Measurements from ENCODE around the gene TGFB1.

The TGFB1 gene

DNA sequence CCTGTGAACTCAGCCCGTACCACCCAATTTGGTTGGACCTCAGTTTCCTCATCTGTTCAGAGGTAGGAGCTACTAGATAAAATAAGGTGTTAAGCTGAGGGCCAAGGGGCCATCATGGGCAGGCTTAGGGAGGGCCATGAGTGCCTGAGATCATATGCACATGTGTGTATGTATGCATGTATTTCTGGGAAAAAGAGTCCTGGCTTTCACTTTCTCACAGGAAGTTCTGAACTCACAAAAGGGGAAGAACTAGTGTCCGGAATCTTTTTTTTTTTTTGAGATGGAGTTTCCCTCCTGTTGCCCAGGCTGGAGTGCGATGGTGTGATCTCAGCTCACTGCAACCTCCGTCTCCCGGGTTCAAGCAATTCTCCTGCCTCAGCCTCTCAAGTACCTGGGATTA, 18.9 kb downstream of the TGFB1 start:
- no peak for DNase-seq (ENCODE audit: insufficient read length)
- FAIRE-seq: peak; percentile 24
- TF ChIP-seq TAF1 (IDR thresholded peaks at IDR 0.05; ENCODE audit: borderline replicate concordance, low read depth, low read length): no peak
- no peak for TF ChIP-seq POLR2A (IDR thresholded peaks at IDR 0.05; ENCODE audit: low read depth, low read length)
- TF ChIP-seq POLR2AphosphoS5 (IDR thresholded peaks at IDR 0.05; ENCODE audit: low read depth, low read length): no peak

DNA sequence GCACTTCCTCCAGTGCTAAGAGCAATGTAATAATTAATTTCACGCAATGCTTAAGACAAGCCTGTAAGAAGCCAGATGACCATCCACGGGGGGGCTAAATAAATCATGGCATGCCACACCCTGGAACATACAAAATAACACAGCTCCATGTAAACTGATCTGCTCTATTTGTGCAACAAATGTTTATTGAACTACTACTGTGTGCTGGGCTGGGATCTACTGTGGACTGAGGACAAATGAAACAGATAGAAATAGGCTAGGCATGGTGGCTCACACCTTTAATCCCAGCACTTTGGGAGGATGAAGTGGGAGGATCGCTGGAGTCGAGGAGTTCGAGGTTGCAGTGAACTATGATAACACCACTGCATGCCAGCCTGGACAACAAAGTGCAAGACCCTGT, 21.3 kb downstream of the TGFB1 start:
- FAIRE-seq (no peak), DNase-seq (ENCODE audit: insufficient read length) (no peak)
- no peak for TF ChIP-seq POLR2AphosphoS5 (IDR thresholded peaks at IDR 0.05; ENCODE audit: low read depth, low read length)
- TF ChIP-seq TAF1 (IDR thresholded peaks at IDR 0.05; ENCODE audit: borderline replicate concordance, low read depth, low read length): no peak
- TF ChIP-seq POLR2A (IDR thresholded peaks at IDR 0.05; ENCODE audit: low read depth, low read length): no peak

DNA sequence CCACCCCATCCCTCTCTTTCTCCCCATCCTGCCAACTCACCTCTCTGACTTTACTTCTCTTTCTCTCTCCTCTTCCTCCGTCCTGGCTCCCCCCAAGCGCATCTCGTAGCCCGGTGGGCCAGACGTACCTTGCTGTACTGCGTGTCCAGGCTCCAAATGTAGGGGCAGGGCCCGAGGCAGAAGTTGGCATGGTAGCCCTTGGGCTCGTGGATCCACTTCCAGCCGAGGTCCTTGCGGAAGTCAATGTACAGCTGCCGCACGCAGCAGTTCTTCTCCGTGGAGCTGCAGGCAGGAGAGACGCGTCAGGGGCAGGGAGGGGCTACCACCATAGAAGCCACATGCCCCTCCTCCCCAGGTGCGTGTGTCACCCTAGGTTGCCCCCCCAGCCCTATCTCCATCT, 21.7 kb downstream of the TGFB1 start:
- no peak for FAIRE-seq
- DNase-seq (ENCODE audit: insufficient read length): no peak
- TF ChIP-seq POLR2AphosphoS5 (IDR thresholded peaks at IDR 0.05; ENCODE audit: low read depth, low read length) (no peak), TAF1 (IDR thresholded peaks at IDR 0.05; ENCODE audit: borderline replicate concordance, low read depth, low read length) (no peak), POLR2A (IDR thresholded peaks at IDR 0.05; ENCODE audit: low read depth, low read length) (no peak)

GRCh38 chr19:41330946-41331678, 22.6 kb downstream of the TGFB1 start:
- TF ChIP-seq POLR2A (IDR thresholded peaks at IDR 0.05; ENCODE audit: low read depth, low read length): no peak
- no peak for TF ChIP-seq POLR2AphosphoS5 (IDR thresholded peaks at IDR 0.05; ENCODE audit: low read depth, low read length)
- TF ChIP-seq TAF1 (IDR thresholded peaks at IDR 0.05; ENCODE audit: borderline replicate concordance, low read depth, low read length): no peak
- FAIRE-seq (no peak), DNase-seq (ENCODE audit: insufficient read length) (no peak)

- TF ChIP-seq POLR2AphosphoS5 (IDR thresholded peaks at IDR 0.05; ENCODE audit: low read depth, low read length) (no peak), POLR2A (IDR thresholded peaks at IDR 0.05; ENCODE audit: low read depth, low read length) (no peak), TAF1 (IDR thresholded peaks at IDR 0.05; ENCODE audit: borderline replicate concordance, low read depth, low read length) (no peak)
- DNase-seq (ENCODE audit: insufficient read length): no peak
- no peak for FAIRE-seq
Observed at GRCh38 chr19:41330481-41330880, 23.2 kb downstream of the TGFB1 start.

GRCh38 chr19:41328842-41329225, 24.9 kb downstream of the TGFB1 start:
- TF ChIP-seq POLR2A (IDR thresholded peaks at IDR 0.05; ENCODE audit: low read depth, low read length) (no peak), POLR2AphosphoS5 (IDR thresholded peaks at IDR 0.05; ENCODE audit: low read depth, low read length) (no peak), TAF1 (IDR thresholded peaks at IDR 0.05; ENCODE audit: borderline replicate concordance, low read depth, low read length) (no peak)
- no peak for DNase-seq (ENCODE audit: insufficient read length)
- FAIRE-seq: peak; percentile 42

- FAIRE-seq (no peak), DNase-seq (ENCODE audit: insufficient read length) (no peak)
- TF ChIP-seq POLR2AphosphoS5 (IDR thresholded peaks at IDR 0.05; ENCODE audit: low read depth, low read length): peak; percentile 19; the same call in 1 of the 2 replicates
- no peak for TF ChIP-seq TAF1 (IDR thresholded peaks at IDR 0.05; ENCODE audit: borderline replicate concordance, low read depth, low read length)
- peak; percentile 65; the same call in 1 of the 2 replicates for TF ChIP-seq POLR2A (IDR thresholded peaks at IDR 0.05; ENCODE audit: low read depth, low read length)
Observed at GRCh38 chr19:41328157-41328841, 25.4 kb downstream of the TGFB1 start.

- FAIRE-seq (peak; percentile 86), DNase-seq (ENCODE audit: insufficient read length) (peak; percentile 90)
- 0 out of 2 replicates have a peak, but pooled peaks have one; percentile 25 for TF ChIP-seq TAF1 (IDR thresholded peaks at IDR 0.05; ENCODE audit: borderline replicate concordance, low read depth, low read length)
- peak; percentile 78 for TF ChIP-seq POLR2A (IDR thresholded peaks at IDR 0.05; ENCODE audit: low read depth, low read length)
- peak; percentile 85; the same call in 1 of the 2 replicates for TF ChIP-seq POLR2AphosphoS5 (IDR thresholded peaks at IDR 0.05; ENCODE audit: low read depth, low read length)
Observed at GRCh38 chr19:41327576-41328156, 26.1 kb downstream of the TGFB1 start.

GRCh38 chr19:41327076-41327575, 26.6 kb downstream of the TGFB1 start:
- no peak for TF ChIP-seq TAF1 (IDR thresholded peaks at IDR 0.05; ENCODE audit: borderline replicate concordance, low read depth, low read length)
- TF ChIP-seq POLR2A (IDR thresholded peaks at IDR 0.05; ENCODE audit: low read depth, low read length): no peak
- TF ChIP-seq POLR2AphosphoS5 (IDR thresholded peaks at IDR 0.05; ENCODE audit: low read depth, low read length): no peak
- FAIRE-seq: no peak
- DNase-seq (ENCODE audit: insufficient read length): no peak

GRCh38 chr19:41325947-41326706, 27.6 kb downstream of the TGFB1 start:
- DNase-seq (ENCODE audit: insufficient read length) (no peak), FAIRE-seq (peak; percentile 85)
- TF ChIP-seq TAF1 (IDR thresholded peaks at IDR 0.05; ENCODE audit: borderline replicate concordance, low read depth, low read length) (no peak), POLR2AphosphoS5 (IDR thresholded peaks at IDR 0.05; ENCODE audit: low read depth, low read length) (peak; percentile 70), POLR2A (IDR thresholded peaks at IDR 0.05; ENCODE audit: low read depth, low read length) (no peak; the same call in 1 of the 2 replicates)

- TF ChIP-seq TAF1 (IDR thresholded peaks at IDR 0.05; ENCODE audit: borderline replicate concordance, low read depth, low read length) (no peak), POLR2AphosphoS5 (IDR thresholded peaks at IDR 0.05; ENCODE audit: low read depth, low read length) (no peak), POLR2A (IDR thresholded peaks at IDR 0.05; ENCODE audit: low read depth, low read length) (no peak)
- FAIRE-seq (no peak), DNase-seq (ENCODE audit: insufficient read length) (no peak)
Observed at GRCh38 chr19:41325640-41325946, 28.1 kb downstream of the TGFB1 start.
